Measurements from ENCODE around the gene SDK1.

- TF ChIP-seq POLR2A (IDR thresholded peaks at IDR 0.05; ENCODE audit: extremely low read depth, insufficient read length), result no peak
- no peak for TF ChIP-seq CTCF (IDR thresholded peaks at IDR 0.05; ENCODE audit: low read depth, low read length)
Observed at GRCh38 chr7:3754493-3755341, 453.7 kb downstream of the SDK1 start.

Measured in NB4 (cell line).